Activated naive CD8-positive, alpha-beta T cell treated with anti-CD3 and anti-CD28 coated beads, Interleukin-2, amount 50 U/mL, for 16 hours (primary cell): ENCODE data around the gene DIRAS2.
"Not testable (repeated sequence)": the region's sequence is repeated elsewhere in the genome, so short reads cannot be mapped to it uniquely, and the experiment has no call there.

ENCODE experiments used
- DNase-seq: peaks from one replicate; pipeline ENCODE4 v3.0.0-alpha.2; 2020; ENCODE audit warnings: low read depth, low spot score

DIRAS2 gene, protein sequence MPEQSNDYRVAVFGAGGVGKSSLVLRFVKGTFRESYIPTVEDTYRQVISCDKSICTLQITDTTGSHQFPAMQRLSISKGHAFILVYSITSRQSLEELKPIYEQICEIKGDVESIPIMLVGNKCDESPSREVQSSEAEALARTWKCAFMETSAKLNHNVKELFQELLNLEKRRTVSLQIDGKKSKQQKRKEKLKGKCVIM

DNA sequence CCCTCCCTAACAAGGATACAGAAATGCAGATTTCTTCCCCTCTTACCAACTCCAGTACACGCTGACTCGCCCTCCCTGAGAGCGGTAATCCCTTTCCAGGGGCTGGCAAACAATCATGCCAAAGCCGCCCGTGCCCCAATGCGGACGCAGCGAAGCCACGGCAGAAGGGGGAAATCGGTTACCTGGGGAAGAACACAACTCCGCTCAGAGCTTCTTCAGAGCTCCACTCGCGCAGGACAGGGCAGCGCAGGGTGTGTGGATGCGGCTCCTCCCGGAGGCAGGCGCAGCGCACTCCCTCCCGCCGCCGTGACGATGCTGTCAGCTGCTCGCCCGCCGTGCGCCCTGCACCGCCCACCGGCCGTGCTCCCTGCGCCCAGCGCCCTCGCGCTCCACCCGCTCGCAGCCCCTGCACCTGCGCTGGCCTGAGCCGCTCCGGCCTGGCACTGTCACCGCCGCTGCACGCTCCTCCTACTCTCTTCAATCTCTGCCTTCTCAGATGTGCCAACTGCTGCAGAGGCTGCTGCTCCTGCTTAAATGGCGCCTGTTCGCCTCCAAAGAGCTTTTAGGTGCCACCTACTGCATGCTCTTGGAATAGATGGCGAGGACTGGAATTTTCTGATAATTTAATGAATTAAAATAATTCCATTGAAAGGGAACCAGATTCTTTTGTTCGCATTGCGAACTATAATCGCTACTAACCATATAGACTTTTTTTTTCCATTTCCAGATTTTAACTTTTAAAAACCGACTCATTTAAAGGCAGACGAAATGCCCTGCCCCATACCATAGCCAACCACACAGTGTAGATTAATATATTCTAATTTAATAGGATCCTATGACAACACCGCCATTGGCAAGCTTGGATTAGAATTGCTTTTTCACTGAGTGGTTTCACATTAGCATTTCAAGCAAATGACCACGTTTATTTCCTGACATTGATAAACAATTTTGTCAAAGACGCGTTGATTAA is at the start of gene DIRAS2:
DIRAS2 (minus strand) TSS at position 255 of the 970 bp plus-strand sequence. CDS start 28,997 bp downstream, outside the sequence.
- DNase-seq: no peak

DNA sequence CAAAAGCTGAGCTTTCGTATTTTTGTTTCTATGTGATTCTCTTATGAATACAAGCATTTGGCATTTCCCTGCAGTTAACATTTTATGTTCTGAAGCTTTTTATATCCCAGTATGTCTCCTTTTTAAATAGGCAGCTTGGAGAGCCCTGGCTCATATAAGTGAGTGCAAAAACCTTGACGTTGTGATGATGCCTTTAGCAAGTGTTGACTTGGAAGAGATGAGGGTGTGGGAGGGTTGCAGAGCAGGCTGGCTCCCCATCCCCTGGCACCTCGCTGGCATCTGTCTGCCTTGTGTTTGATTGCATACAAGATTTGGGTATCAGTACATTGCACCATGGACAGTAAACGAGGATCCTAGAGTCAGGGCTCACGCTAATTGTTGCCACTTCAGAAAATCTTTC is 42.1 kb upstream of the DIRAS2 start:
- no peak for DNase-seq

DNA sequence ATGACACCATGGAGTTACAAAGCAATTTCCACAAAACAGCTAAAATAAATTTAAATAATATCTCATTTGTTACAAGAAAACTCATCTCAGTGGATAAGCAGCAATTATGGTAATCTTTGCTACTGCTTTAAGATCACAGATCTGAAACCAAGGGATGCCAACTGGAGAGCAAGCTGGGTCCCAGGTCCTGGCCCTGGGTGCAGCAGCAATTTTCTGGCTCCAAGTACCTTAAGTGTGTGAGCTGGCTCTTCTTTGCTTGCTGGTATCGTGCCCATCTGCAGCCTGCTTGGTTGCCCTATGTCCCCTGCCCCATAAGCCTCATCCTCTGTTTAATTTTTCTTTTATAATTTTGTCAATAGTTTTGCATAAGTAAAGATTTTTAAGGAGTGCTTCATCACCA is 41.5 kb upstream of the DIRAS2 start:
- DNase-seq: no peak

DNA sequence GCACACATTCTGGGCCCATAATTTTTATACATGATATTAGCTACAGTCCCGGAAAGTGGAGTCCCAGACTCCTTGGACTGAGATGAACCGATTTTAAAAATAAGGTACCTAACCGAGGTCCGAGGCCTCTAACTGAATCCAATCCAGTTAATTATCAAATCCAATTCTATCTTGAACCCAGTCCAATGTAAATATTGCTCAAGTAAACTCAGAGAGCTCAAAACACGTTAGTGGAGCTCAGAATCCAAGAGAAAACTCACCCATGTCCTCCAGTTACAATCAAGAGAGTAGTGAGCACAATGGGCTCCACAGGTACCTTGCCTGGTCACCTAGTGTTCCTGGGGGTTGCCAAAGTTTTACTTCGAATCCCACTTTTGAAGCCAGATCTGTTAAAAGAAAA is 37.9 kb upstream of the DIRAS2 start:
- DNase-seq: no peak

DNA sequence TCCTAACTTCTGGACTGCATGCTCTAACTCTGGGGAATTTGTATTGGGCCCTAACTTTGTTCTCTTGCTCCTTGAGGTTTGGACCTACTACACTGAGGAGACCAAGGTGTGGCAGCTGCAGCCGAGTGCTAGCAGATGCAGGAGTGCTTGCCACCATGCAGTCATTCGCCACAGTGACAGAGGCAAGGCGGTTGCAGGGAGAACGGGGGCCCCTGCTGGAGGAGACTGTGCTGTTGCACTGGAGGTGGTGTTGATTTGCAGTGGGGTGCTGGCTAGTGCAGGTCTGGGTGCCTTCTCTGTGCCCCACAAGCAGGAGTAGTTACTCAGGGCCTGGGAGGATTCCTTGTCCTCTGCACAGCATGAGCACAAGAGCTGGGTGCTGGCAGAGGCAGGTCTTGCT is 22.4 kb upstream of the DIRAS2 start:
- no peak for DNase-seq

DNA sequence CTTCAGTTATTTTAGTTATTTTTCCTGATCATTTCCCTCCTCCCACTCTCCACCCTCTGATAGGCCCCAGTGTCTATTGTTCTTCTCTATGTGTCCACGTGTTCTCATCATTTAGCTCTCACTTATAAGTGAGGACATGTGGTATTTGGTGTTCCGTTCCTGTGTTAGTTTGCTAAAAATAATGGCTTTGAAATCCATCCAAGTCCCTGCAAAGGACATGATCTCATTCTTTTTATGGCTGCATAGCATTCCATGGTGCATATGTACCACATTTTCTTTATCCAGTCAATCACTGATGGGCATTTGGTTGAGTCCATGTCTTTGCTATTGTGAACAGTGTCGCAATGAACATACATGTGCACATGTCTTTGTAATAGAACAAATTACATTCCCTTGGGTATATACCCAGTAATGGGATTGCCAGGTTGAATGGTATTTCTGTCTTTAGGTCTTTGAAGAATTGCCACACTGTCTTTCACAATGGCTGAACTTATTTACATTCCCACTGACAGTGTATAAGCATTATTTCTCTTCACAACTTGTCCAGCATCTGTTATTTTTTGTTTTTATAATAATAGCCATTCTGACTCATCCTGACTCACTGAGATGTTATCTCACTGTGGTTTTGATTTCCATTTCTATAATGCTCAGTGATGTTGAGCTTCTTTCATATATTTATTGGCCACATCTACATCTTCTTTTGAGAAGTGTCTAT is 17.2 kb upstream of the DIRAS2 start:
- DNase-seq: no peak

DNA sequence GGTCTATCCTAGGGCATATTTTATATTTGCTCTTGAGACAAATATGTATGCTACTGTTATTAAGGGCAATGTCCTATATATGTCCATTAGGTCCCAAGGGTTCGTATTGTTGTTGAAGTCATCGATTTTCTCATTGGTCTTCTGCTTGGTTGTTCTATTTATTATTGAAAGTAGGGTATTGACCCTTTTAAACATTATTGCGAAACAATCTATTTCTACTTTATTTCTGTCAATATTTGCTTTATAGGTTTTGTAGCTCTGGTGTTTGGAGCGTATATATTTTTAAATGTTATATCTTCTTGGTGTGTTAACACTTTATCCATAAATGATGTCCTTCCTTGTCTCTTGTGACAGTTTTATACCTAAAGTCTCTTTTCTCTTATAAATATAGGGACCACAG is 16.2 kb upstream of the DIRAS2 start:
- no peak for DNase-seq

DNA sequence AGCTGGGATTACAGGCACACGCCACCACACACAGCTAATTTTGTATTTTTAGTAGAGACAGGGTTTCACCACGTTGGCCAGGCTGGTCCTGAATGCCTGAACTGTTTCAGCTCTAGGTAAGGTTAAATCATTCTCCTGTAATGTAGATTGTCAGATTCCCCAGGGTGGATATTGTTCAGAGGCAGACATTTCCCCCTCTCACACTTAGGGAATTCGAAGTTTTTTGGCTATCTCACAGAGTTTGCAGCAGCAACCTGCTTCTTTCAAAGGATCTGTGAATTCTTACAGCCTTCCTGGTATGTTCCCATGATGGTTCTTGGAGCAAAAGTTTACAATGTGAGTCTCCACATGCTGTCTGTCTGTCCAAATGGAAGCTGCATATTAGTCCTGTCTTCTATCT is 15.6 kb upstream of the DIRAS2 start:
- DNase-seq: no peak

DNA sequence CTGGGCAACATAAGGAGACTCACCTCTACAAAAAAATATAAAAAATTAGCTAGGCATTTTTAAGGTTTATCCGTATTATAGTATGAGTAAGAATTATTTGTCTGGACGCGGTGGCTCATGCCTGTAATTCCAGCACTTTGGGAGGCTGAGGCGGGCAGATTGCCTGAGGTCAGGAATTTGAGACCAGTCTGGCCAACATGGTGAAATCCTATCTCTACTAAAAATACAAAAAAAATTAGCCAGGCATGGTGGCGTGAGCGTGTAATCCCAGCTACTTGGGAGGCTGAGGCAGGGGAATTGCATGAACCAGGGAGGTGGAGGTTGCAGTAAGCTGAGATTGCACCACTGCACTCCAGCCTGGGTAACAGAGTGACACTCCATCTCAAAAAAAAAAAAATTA is 14.3 kb upstream of the DIRAS2 start:
- not testable (repeated sequence) for DNase-seq

DNA sequence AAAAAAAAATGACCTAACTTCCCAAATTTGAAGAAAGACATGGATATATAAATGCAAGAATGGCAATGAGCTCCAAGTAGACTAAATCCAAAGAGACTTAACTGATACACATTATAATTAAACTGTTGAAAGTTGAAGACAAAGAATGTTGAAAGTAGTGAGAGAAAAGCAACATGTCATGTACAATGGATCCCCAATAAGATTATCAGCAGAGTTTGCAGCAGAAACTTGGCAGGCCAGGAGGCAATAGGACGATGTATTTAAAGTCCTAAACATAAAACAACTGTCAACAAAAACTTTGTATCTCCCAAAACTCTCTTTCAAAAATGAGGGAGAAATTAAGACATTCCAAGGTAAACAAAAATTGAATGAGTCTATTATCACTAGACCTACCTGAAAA is 8.6 kb upstream of the DIRAS2 start:
- DNase-seq: no peak

DNA sequence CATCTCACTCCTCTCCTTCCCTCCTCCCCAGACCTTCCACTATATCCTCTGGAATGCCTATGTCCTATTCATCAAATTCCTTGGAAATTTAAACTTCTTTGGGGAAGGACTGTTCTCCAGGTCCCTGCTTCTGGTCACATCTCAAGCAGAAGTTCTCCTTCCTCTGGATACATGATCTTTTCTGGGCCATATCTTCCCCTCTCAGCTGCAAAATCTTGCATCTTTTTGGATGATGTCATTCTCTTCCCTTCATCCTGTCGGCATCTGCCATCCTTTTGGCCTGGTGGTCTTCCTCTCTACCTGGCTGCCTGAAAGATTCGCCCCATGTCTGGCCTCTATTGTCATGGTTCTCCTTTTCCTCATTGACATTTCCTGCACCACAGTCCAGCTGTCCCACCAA is 5.2 kb upstream of the DIRAS2 start:
- DNase-seq: no peak

DNA sequence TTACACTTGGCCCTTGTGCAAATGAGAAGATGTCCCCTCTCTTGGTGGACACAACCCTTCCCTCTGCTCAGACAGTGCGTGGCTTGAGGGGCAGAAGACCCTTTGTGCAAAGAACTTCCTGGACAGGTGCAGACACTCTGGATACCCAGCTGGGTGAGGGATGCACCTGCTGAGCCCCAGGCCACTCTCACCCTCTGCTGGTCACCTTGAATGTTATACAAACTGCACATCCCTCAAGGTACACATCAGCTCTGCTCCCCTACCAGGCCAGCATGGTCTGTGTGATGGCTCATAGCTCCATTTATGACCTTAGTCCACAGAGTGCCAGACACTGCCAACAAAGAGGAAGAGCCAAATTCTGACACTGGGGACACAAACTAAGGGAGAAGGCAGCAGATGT is 3.1 kb upstream of the DIRAS2 start:
- no peak for DNase-seq

DNA sequence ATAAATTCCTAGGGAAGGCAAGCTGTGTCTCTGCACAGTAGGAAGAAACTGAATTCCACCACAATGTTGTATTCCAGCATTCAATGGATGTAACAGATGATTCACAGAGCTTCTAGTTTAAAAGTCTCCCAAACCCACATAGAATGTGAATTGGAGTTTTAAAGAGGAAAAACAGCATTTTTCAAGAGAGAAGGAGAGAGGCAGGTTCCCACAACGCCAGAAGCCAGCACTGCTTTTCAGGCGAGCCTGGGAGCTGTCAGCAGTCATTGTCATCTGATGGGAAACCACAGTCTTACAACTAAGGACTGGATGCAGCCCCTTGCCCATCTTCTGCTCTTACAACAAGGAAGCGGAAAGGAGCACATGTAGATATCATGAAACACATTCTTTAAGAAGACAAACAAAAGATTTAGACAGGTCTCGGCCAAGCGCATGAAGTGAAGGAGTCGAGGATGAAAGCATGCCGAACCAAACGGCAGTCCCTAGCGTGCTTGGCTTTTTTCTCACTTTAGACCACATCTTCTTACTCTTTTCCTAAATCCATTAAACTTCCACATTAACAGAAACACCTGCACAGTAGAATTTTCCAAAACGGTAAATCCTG is 638 bp downstream of the DIRAS2 start:
- DNase-seq: no peak

DNA sequence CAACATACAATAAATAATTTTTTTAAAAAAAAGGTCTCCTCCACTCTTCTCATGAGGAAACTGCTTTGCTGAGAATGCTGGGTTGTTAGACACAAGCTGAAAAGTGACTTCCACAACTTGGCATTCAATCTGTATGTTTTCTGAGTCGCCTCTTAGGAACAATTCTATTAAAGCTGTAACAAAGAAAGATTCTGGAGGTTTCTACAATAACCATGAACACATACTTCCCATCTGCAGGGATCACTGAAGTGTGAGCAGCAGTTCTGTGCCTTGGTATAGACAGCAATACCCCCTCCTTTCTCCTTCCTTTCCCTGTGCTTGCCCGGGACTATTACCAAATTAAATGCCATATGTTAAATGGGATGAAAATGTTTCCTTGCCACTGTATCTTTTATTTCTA is 1.5 kb downstream of the DIRAS2 start:
- DNase-seq: no peak

DNA sequence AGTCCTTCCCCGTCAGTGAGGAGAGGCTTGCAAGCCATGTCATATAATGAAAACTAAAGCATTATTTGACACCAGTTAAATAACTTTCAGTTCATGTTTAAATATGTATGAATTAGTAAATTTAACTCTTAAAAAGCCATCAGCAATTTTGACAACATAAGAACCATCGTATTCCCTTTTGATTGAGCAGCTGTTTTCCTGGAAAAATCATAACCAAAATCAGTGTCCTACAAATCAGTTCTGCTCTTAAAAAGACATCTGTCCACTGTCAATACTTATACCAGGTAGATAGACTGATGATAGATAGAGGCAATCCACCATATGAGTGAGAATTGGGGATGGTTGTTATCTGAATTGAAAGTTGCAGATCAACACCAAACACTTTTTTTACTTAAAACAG is 2.3 kb downstream of the DIRAS2 start:
- no peak for DNase-seq

DNA sequence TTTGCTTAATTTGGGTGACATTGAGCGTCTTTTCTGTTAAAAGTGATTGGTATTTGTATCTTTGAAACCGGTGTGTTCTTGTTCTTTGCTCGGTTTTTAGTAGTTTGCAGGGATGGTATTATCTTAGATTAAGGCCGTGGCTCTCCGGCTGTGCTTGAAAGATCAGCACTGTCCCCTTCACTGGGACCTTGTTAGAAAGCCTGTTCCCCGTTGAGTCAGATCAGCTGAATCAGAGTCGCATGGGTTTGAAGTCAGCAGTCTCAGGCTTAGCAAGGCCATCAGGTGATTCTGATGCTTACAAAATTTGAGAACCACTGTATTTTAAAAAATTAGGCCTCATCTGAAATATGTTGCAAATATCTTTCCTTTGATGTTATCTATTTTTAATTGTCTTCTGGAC is 5.0 kb downstream of the DIRAS2 start:
- DNase-seq: no peak

DNA sequence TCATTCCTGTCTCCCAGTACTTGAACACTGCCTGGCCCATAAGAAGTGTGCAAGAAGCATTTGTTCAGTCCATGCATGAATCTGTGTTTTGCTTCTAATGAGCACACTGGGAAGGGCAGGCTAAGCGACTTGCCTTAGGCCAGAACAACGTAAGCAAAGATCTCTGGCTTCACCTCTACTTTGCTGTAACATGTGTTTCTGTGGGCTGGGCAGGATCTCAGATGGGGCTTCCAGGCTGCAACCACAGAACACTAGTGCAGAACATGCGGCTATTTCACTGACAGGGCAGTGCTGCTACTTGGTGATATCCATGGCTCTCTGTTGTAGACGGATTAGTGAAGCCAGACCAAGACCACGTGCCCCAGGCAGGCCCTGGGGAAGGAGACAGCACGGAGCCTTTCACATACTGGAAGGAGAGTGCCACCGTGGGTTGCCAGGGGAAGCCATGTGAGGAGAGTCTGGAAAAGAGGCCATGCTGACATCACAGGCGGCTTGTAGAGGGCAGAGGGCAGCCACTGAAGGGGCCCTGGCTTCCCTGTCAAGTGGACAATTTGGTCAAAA is 9.9 kb downstream of the DIRAS2 start:
- DNase-seq: no peak

DNA sequence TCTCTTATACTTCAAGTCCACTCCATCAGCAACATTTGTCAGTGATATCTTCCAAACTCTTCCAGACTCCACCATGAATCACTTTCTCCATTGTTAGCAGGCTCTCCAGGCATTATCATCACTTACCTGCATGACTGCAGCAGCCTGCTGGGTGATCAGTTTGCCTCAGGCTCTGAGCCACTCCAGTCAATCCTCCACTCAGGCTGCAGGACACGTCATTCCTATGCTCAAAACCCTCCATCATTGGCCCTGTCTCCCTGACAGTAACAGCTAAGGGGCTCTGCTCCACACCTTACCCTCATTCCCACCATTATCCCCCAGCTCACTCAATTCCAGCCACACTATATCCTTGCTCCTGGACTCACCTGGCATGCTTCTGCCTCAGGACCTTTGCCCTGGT is 10.7 kb downstream of the DIRAS2 start:
- DNase-seq: no peak

DNA sequence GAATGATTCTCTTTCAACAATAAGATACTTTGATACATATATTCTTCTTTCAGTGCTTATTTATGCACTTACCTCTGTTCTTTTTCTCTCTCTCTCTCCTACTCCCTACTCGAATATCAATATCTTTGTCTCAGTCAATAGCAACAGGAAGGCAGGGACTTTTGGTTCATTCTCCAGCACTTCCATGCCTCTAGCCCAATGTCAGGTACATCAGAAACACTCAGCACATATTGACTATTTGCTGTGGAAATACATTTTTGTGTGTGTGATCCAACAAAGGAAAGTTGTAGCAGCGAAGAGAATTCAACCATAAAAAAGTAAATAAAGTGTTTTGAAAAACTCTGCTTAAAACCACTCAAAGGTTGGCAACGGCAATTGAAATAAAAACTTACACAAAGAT is 12.6 kb downstream of the DIRAS2 start:
- no peak for DNase-seq

DNA sequence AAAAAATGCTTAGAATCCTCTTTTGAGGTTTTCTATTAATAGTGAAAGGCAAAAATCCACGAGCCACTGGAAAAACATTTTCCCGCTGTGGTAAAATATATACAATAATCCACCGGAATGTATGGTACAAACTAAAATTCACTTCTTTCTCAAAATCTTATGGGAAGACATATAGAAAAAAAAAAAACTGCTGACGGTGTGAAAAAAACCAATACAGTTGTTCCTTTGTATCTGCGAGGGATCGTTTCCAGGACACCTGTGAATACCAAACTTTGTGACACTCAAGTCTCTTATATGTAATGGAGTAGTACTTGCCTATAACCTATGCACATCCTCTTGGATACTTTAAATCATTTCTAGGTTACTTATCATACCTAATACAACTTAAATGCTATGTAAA is 13.3 kb downstream of the DIRAS2 start:
- DNase-seq: no peak

DNA sequence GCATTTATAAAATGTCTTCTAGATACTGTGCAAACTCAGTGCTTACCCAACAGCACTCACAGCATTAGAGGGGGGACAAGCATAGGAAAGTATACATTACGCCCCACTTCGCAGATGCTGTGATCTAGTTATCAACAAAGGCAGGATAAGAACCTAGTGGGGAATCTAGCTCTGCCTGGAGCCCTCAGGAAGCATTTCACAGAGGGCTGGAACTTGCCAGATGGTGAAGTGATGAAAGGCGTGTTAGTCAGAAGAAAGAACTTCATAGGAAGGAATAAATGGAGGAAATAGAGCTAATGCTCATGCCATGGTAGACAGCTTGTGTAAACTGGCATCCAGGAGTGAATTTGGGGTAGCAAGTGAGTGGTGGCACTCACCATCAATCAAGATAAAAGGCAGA is 25.8 kb downstream of the DIRAS2 start:
- DNase-seq: no peak

DNA sequence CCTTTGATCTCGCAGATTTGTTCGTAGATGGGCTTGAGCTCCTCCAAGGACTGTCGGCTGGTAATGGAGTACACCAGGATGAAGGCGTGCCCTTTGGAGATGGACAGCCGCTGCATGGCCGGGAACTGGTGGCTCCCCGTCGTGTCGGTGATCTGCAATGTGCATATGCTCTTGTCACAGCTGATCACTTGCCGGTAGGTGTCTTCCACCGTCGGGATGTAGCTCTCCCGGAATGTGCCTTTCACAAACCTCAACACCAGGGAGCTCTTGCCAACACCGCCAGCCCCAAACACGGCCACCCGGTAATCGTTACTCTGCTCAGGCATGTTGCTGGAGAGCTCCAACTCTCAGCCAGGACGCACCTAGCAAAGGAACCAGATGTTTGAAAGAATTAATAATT is 29.1 kb downstream of the DIRAS2 start:
- no peak for DNase-seq
